HG03159 (cell line): Measurements from ENCODE around the gene NOM1.

Experiments used
- ATAC-seq: cut with Tn5 transposase; IDR thresholded peaks from one replicate; pipeline ENCODE4 v1.9.1; 2021; ENCODE audit warnings: mild to moderate bottlenecking, moderate library complexity; ENCODE audit not compliant: unreplicated experiment

Gene NOM1

DNA sequence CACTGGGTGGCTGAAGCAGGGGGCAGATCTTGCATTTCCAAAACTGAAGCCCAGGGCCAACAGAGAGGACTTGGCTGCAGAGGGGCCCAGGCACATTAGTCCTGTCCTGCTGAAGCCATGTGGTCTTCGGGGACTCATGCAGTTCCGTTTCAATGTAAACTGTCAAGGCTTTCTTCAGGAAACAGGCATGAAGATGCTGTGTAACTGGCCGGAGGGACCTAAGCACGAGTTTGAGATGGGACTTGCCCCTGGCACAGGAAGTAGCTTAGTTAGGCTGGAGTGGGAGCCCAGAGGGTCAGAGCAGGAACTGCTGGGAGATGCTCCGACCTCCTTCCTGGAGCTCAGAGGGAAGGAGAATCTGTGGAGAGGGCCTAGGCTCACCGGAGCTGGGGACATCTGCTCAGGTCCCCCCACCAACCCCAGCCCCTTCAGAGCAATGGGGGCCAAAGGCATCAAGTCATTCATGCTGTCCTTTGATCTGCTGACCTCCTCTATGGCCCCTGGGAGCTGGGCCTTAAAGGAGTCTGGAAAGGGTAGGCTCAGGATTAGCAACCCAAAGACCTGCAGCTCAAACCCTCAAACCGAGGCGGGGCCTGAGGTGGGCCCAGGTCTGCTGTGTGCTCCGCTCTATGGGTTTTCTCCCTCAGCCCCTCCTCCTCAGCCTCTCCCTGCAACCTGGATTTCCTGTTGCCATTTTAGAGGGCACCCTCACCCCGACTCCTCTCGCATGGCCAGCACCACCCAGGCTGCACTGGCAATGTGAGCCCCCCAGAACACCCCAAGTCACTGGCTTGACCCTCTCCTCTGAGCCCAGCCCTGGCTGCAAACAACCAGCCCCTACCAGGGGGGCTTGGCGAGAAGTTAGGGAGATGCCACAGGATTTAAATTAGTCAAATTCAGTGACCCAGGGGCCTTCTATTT is 65.4 kb downstream of the NOM1 start:
- no peak for ATAC-seq

DNA sequence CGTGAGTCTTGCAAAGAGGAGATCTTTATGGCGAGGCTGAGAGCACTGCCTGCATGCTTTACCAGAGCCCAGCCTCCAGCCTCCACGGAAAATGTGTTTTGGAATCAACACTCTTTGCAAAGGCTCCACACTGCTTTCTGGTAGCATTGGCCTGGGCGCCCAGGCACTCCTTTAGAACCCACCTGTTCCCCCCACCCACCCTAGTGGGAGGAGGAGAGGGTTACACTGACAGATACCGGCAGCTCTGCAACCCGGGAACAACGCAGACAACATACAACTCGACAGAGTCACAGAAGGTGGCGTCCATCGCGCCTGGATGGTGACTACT is 66.5 kb downstream of the NOM1 start:
- ATAC-seq, result peak; percentile 4

DNA sequence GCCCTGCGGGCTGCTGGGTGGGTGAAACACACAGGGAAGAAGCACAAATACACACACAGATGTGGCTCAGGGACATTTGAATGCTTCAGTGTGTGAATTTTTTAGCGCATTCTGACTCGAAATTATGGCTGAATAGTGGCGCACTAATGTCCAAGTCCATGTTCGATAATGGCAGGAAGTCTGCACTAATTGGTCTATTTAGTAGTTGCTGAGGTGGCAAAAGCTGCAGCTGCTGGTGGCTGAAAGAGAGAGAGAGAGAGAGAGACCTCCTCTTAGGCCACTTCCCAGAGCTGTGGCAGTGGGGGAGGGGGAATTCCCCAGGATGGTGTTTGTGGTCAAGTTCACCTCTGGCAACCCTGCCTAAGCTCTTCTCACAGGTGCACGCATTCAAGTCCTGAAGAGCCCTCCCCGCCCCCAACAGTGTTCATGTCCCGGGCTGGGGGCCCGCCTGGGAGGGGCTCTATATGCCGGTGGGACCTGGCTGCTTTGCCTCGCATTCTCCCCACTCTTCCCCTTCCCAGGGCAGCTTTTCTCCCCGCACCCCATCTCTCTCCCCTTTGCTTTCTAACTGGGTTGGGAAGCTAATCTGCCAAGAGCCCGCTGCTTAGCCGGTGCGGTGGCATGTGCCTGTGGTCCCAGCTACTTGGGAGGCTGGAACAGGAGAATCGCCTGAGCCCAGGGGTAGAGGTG is 67.0 kb downstream of the NOM1 start:
- peak; percentile 65 for ATAC-seq

GRCh38 chr7:157017149-157017548 is 67.6 kb downstream of the NOM1 start:
- ATAC-seq, result no peak

DNA sequence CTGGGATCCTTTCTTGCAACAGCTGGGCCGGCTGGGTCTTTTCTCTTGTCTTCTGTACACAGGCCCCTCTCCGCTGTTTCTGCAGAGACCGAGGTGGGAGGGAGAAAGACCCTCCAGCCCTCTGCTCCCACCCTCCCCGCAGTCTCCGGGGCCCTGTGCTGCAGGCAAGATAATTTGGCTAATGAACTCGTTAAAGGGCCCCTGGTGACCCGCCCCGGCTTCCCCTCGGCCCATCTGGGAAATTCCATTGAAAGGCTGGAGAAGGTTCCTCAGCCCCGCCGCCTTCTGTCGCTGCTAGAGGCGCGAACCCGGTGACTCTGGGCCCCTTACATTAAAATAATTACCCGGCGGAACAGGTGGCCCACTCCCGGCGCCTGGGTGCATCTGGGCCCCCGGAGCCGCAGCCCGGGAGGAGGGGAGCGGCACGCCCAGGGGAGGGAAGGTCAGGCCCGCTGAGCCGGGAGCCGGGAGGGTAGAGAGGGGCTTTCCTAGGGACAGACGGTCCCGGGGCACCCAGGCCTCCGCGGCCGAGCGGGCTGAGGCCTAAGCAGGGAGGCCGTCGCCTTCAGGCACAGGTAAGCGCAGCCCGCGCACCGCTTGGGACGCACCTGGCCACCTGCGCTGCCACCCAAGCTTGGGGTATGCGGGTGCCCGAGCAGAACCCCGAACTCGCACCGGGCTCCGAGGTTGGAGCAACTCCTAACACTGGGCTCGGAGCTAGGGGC is 68.3 kb downstream of the NOM1 start:
- ATAC-seq, result no peak

GRCh38 chr7:157018328-157018996 is 69.0 kb downstream of the NOM1 start:
- ATAC-seq, result no peak

- ATAC-seq, result no peak
These were observed 69.6 kb downstream of the NOM1 start for GRCh38 chr7:157018997-157019608.

DNA sequence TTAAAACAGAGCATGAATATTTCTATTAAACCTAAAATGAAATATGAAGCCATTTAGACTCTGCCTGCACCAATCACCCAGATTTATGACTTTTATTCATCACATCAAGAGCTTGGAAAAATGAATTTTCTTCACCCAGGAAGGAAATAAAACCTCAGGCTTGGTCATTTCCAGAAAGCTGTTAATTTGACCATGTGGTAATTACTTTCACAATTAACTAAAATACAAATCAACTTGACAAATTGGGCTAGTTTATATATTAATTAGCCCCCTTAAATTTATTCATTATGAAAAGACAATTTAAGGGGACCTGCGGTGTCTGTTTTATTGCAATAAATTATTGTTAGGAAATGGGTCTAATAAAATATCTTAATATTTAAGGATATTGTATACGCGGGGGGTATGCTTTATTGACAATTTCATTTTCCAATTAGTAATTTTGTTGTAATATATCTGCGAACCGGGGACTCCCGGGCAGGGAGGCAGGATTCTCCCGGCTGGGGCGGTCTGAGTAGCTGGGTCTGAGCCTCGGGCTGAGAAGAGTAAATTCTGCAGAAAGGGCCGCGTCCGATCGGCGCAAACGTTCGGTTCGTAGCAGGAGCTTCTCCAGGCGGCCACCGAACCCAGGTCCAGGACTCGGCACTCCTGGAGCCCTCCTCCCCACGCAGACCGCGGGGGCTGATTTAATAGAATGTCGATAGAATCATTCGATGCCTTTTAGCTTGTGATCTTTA is 70.4 kb downstream of the NOM1 start:
- no peak for ATAC-seq

DNA sequence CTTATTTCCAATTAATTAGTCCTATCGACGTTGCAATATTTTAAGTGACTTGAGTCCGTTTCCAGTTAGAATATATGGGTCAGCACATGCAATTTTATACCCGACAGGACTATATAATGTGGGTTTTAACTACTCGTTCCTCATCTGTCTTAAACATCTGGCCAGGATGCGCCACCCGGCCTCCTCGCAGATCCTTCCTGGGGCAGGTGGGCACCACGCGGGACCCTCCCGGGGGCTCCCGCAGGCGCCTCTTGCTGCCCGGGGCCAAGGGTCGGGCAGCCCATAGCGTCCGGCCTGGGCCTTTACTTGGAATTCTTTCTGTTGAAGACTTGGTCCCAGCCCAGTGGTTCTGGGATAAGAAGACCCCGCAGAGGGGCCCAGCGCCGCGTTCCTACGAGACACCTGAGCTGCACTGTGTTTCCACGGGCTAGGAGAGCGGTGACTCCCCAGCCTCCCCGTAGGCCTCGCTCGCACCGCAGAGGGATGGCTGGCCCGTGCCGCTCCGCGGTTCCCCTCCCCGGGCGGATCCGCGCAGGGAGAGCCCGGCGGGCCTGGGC is 71.1 kb downstream of the NOM1 start:
- ATAC-seq, result no peak

- ATAC-seq, result no peak
These were observed 71.8 kb downstream of the NOM1 start for GRCh38 chr7:157021071-157021870.

DNA sequence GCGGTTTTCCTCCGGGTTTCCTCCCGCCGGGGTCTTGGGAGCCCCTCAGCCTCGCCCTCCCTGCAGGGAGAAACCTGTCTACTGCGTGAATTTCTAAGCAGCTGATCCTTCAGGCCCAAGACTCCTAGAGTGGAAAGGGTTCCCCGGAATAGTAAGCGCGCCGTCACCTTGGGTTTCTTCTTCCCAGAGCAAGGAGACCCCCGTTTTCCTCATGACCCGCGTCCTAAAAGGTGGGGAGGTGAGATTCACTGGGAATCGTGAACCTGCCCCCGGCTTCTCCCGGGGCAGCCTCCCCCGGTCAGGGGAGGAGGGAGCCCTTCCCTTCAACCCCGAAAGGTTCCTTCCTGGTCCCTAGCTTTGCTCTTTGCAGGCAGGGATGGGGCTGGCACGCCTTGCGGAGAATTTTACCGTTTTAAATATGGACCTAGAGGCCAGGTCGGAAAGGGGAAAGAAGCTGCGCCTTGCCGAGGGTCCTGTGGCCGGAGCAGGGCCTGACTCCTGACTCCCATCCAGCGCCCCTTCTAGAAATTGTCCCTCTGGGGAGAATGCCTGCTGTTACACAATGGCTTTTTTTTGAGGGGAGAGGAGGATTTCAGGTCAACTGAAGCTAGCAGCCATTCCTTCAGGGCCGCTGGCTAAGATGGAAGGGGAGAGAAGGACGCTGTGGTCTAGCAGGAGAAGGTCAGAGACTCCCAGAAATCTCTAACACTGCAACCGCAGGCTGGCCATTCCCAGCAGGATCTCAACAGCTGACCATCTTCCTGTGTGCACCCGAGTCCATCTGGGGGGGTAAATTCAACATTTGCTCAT is 72.6 kb downstream of the NOM1 start:
- no peak for ATAC-seq
